Measurements from ENCODE around the gene MED12. TPM values are rescaled to one million over a fixed set of nuclear protein-coding genes. Genes with fewer than 3 reads are reported as not detected.

MED12 gene
- total RNA-seq, 2 donors from 2014 or later = 14.8 to 25.5 TPM

DNA sequence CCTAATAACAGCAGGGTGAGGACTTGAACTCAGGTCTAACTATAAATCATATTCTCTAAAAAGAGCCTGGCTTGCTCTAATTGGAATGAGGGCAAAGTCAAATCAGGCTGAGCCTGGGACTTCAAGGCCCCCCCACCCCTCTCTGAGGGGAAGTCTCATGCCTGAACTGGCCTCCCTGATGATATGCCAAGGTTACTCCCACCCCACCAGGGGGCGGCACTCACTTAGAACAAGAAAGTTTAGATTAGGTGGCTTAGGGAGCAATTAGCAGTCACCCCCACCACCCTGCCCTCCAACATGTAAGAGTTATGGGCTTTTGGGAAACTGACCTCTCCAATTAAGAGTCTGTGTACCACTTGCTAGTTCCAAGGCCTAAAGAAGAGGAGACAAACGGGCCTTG is 20.1 kb upstream of the MED12 start:
- Histone ChIP-seq H3K36me3 (no peaks in the 10 kb centered on the region), H3K9me3 (no peaks in the 10 kb centered on the region), H3K4me3 (no peak overlapping the region), H3K27me3 (no peaks in the 10 kb centered on the region), H3K4me1 (peaks cover 0 to 13% of the 10 kb centered on the region in 2 donors), H3K27ac (no peak overlapping the region)
- no peak for DNase-seq (ENCODE audit: low spot score)
- TF ChIP-seq, protein P1, sequence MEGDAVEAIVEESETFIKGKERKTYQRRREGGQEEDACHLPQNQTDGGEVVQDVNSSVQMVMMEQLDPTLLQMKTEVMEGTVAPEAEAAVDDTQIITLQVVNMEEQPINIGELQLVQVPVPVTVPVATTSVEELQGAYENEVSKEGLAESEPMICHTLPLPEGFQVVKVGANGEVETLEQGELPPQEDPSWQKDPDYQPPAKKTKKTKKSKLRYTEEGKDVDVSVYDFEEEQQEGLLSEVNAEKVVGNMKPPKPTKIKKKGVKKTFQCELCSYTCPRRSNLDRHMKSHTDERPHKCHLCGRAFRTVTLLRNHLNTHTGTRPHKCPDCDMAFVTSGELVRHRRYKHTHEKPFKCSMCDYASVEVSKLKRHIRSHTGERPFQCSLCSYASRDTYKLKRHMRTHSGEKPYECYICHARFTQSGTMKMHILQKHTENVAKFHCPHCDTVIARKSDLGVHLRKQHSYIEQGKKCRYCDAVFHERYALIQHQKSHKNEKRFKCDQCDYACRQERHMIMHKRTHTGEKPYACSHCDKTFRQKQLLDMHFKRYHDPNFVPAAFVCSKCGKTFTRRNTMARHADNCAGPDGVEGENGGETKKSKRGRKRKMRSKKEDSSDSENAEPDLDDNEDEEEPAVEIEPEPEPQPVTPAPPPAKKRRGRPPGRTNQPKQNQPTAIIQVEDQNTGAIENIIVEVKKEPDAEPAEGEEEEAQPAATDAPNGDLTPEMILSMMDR (IDR thresholded peaks at IDR 0.05) = peak; percentile 17 to 65

DNA sequence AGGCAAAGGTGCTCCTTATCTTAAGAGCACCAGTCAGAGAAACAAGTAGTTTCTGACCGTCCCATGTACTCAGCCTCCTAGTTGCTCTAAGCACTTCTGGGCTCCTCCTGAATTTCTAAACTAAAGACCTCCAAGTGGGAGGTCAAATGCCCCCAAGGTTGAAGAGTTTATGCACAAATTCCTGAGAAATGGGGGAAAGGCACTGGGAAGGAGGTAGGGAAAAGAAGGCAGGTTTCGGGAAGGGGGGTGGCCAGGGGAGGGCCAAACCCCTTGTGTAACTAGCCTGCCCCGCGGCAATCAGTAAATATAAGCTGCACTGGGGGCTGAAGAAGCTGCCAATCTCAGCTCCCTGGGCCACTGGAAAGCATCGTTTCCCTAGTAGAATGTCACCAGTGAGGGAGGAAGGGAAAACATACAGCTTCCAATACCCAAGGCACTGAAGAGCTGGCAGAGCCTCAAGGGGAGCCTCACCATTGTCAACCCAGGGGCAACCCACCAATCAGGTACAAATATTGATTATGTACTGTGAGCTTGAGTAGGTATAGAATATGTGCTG is 19.4 kb upstream of the MED12 start:
- no peaks in the 10 kb centered on the region for H3K27me3 ChIP-seq
- no peak overlapping the region for H3K27ac ChIP-seq
- no peaks in the 10 kb centered on the region for H3K9me3 ChIP-seq
- DNase-seq (ENCODE audit: low spot score) = no peak
- TF ChIP-seq, protein P1 (IDR thresholded peaks at IDR 0.05) = no peak
- peaks cover 0 to 13% of the 10 kb centered on the region in 2 donors for H3K4me1 ChIP-seq
- no peaks in the 10 kb centered on the region for H3K36me3 ChIP-seq
- H3K4me3 ChIP-seq = no peak overlapping the region

DNA sequence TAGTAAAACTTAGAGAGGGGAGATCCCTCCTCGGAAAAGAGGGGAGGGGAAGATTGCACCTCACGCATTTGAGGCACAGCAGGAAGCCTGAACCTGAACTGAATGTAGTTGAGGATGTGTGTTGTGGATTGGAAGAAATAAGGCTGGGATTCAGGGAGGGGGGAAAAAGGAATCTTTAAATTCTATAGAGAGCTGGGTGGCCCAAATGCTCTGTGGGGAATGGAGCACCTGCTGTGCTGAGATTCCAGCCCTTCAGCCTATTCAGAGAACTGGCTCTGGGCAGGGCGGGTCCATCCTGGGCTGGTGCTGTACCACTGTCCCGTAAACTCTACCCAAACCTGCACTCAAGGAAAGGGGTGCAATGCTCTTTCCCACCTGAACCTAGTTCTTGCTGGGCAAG is 18.7 kb upstream of the MED12 start:
- H3K4me1 ChIP-seq = peaks cover 0 to 13% of the 10 kb centered on the region in 2 donors
- no peak overlapping the region for H3K27ac ChIP-seq
- no peaks in the 10 kb centered on the region for H3K9me3 ChIP-seq
- H3K4me3 ChIP-seq = no peak overlapping the region
- TF ChIP-seq, protein P1 (IDR thresholded peaks at IDR 0.05) = no peak
- no peaks in the 10 kb centered on the region for H3K27me3 ChIP-seq
- no peaks in the 10 kb centered on the region for H3K36me3 ChIP-seq
- DNase-seq (ENCODE audit: low spot score) = peak; percentile 21

DNA sequence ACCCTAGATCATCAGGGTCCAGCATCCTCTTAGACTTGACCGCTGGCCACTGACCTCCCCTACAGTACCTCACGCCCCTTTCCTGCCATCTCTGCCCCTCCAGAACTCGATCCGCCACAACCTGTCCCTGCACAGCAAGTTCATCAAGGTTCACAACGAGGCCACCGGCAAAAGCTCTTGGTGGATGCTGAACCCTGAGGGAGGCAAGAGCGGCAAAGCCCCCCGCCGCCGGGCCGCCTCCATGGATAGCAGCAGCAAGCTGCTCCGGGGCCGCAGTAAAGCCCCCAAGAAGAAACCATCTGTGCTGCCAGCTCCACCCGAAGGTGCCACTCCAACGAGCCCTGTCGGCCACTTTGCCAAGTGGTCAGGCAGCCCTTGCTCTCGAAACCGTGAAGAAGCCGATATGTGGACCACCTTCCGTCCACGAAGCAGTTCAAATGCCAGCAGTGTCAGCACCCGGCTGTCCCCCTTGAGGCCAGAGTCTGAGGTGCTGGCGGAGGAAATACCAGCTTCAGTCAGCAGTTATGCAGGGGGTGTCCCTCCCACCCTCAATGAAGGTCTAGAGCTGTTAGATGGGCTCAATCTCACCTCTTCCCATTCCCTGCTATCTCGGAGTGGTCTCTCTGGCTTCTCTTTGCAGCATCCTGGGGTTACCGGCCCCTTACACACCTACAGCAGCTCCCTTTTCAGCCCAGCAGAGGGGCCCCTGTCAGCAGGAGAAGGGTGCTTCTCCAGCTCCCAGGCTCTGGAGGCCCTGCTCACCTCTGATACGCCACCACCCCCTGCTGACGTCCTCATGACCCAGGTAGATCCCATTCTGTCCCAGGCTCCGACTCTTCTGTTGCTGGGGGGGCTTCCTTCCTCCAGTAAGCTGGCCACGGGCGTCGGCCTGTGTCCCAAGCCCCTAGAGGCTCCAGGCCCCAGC is 17.6 kb upstream of the MED12 start:
- Histone ChIP-seq H3K9me3 (no peaks in the 10 kb centered on the region), H3K4me3 (no peak overlapping the region), H3K27me3 (no peaks in the 10 kb centered on the region), H3K4me1 (peaks cover 0 to 13% of the 10 kb centered on the region in 2 donors), H3K36me3 (no peaks in the 10 kb centered on the region), H3K27ac (no peak overlapping the region)
- TF ChIP-seq, protein P1 (IDR thresholded peaks at IDR 0.05) = no peak
- no peak for DNase-seq (ENCODE audit: low spot score)

DNA sequence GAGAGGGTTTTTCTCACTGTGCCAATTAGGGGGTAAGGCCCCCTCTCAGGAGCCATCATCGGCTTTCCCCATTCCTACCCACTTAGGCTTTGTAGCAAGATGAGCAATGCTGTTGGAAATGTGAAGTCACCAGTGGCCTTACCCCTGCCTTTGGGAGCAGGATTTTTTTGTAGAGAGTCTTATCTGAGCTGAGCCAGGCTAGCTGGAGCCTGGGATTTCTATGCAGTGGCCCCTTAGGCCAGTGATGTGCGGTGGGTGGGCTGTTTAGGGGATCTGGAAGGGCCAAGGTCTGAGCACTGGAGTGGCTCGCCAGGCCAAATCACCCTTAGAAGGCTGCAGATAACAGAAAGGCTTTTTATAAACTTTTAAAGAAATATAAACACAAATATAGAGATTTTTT is 16.1 kb upstream of the MED12 start:
- Histone ChIP-seq H3K4me3 (no peak overlapping the region), H3K27ac (no peak overlapping the region), H3K9me3 (no peaks in the 10 kb centered on the region), H3K27me3 (no peaks in the 10 kb centered on the region), H3K36me3 (no peaks in the 10 kb centered on the region), H3K4me1 (peaks cover 0 to 6% of the 10 kb centered on the region in 2 donors)
- TF ChIP-seq, protein P1 (IDR thresholded peaks at IDR 0.05) = no peak
- no peak for DNase-seq (ENCODE audit: low spot score)
